Stomach (tissue), 9 donors: ENCODE measurements around the gene SIRT1. TPM values are rescaled to one million over a fixed set of nuclear protein-coding genes. Genes with fewer than 3 reads are reported as not detected.

Experiments used
- DNase-seq, 2 donors: peaks; one replicate each; pipeline versions ENCODE4 v3.0.0 to v3.0.0-alpha.2; 2013 to 2019
- H3K27ac ChIP-seq, 5 donors: fragments of 200-600 bp in 4 of 5; sonication (generic) in 4 of 5; one replicate each; pipeline ENCODE4 v1.5.1; 2013 to 2019; ENCODE audit warnings: mild to moderate bottlenecking in 1 of 5, moderate library complexity in 1 of 5
- H3K27me3 ChIP-seq, 3 donors: fragments of 200-600 bp; sonication (generic); one replicate each; pipeline ENCODE4 v1.5.1; 2017 to 2019; ENCODE audit warnings: mixed run types in 1 of 3
- H3K36me3 ChIP-seq, 4 donors: fragments of 200-600 bp; sonication (generic); 1 replicate in 3 of 4; 2 replicates in 1 of 4; pipeline ENCODE4 v1.5.1; 2016 to 2019
- H3K4me1 ChIP-seq, 4 donors: fragments of 200-600 bp; sonication (generic); one replicate each; pipeline ENCODE4 v1.5.1; 2016 to 2019
- H3K4me3 ChIP-seq, 4 donors: fragments of 200-600 bp; sonication (generic) in 3 of 4; one replicate each; pipeline ENCODE4 v1.5.1; 2016 to 2019; ENCODE audit warnings: mild to moderate bottlenecking in 1 of 4
- H3K9me3 ChIP-seq, 4 donors: fragments of 200-600 bp; sonication (generic); one replicate each; pipeline ENCODE4 v1.5.1; 2016 to 2019
- CTCF ChIP-seq, 7 experiments: fragments of 450-650 bp in 4 of 7; fragments of 200-600 bp in 3 of 7; sonication (generic) in 3 of 7; IDR thresholded peaks; one replicate each; pipeline ENCODE4 v1.5.1; 2016 to 2019; ENCODE audit warnings: antibody characterized with exemption in 7 of 7, control low read depth in 2 of 7, mild to moderate bottlenecking in 1 of 7
- EP300 ChIP-seq: sonication (generic); formaldehyde crosslinking; IDR thresholded peaks from one replicate; pipeline ENCODE4 v1.6.1; 2017; ENCODE audit warnings: antibody characterized with exemption
- POLR2A ChIP-seq, 4 donors: fragments of 450-650 bp; IDR thresholded peaks; one replicate each; pipeline ENCODE4 v1.6.1; 2016; ENCODE audit warnings: antibody characterized with exemption in 4 of 4, control low read depth in 2 of 4, mild to moderate bottlenecking in 1 of 4, moderate library complexity in 1 of 4
- POLR2AphosphoS5 ChIP-seq, 3 donors: sonication (generic); formaldehyde crosslinking; IDR thresholded peaks; one replicate each; pipeline ENCODE4 v1.6.1; 2016; ENCODE audit warnings: antibody characterized with exemption in 3 of 3
- WGBS, 5 donors: extraction: QIAGEN DNeasy Blood & Tissue Kit in 3 of 5; methylation state at CpG; one replicate each; pipeline versions ENCODE4 v1.1.5 to v1.1.7; 2013 to 2018; 5-methylcytosine and 5-hydroxymethylcytosine counted together
- intact Hi-C: fragments of 100-400 bp; cut with DNase I; formaldehyde crosslinking; loops from one replicate; pipeline ENCODE4 v1.15.1; 2023; ENCODE audit warnings: low total_unique reads
- polyA plus RNA-seq, 3 donors: library from polyadenylated mRNA; stranded (reverse); fragments of 200-250 nt; gene quantifications; one replicate each; pipeline ENCODE4 v1.2.3, GENCODE V29; 2013
- total RNA-seq, 5 donors: library from RNA; depleted of rRNA; stranded (reverse); fragments of >200 nt; gene quantifications; one replicate each; pipeline versions ENCODE4 v1.1.0 to v1.2.3, GENCODE V29; 2014 to 2016
- donor health status: healthy with polysubstance abuse.
- donor health status: Bipolar disorder and iron deficiency.
- donor health status: healthy.

The SIRT1 gene
- total and polyA plus RNA-seq, 8 donors: 7.7 to 41.4 (median 17.0) TPM

DNA sequence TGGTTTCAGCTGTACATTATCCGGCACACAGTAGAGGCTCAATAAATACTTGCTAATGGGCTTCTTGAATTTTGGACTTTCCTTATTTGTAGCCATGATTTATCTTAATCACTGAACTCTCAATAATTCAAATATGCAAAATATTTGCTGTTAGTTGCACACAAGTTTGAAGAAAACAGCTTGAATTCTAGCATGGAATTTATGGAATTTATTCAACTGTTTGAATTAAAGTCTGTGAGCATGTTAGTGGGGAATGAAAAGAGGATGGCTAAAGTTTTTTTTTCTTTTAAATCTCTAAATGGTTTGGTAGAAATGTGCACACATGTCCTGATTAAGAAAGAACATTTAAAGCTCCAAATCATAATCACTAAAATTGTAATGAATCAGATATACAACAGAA lies 42.5 kb downstream of the SIRT1 start:
- H3K4me1 ChIP-seq: no peaks in the 10 kb centered on the region
- H3K27ac ChIP-seq: no peak overlapping the region
- WGBS, 5 donors: 94 to 98% (median 96%) methylated on average over 1 of the region's 1 CpG
- no peaks in the 10 kb centered on the region for H3K9me3 ChIP-seq
- DNase-seq: no peak
- intact Hi-C loops: no loop called here
- H3K36me3 ChIP-seq: peaks cover 21 to 89% (median 84%) of the 10 kb centered on the region in 4 donors
- no peak overlapping the region for H3K4me3 ChIP-seq
- TF ChIP-seq POLR2AphosphoS5 (IDR thresholded peaks at IDR 0.05) (no peak), CTCF (IDR thresholded peaks at IDR 0.05) (no peak), EP300 (no peak), POLR2A (IDR thresholded peaks at IDR 0.05) (no peak)
- H3K27me3 ChIP-seq: no peaks in the 10 kb centered on the region

DNA sequence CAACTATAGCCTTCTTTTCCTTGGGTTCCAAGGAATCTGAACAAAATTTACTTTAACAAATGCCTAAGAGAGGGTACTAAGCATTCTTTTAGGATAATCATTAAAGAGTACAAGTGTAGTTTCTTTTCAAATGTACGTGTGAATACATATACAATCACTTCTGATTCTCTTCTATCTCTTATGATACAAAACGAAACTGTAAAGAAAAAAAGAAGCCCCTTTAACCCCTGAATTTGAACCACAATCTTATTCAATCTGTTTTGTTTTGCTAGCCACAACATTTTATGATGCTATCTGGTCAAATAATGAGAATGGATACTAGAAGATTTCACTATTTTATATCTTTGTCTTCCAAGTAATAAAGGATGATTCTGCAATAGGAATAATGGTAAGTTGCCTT lies 48.7 kb downstream of the SIRT1 start:
- Histone ChIP-seq H3K4me3 (no peak overlapping the region), H3K4me1 (no peaks in the 10 kb centered on the region), H3K9me3 (no peaks in the 10 kb centered on the region), H3K27me3 (no peaks in the 10 kb centered on the region), H3K36me3 (peaks cover 29 to 94% (median 83%) of the 10 kb centered on the region in 4 donors), H3K27ac (no peak overlapping the region)
- no peak for TF ChIP-seq POLR2A (IDR thresholded peaks at IDR 0.05)
- TF ChIP-seq CTCF (IDR thresholded peaks at IDR 0.05): no peak
- TF ChIP-seq POLR2AphosphoS5 (IDR thresholded peaks at IDR 0.05): no peak
- no peak for TF ChIP-seq EP300
- no peak for DNase-seq
- 79 to 89% (median 86%) methylated on average over 2 of the region's 2 CpGs for WGBS, 5 donors
- intact Hi-C loops: no loop called here

DNA sequence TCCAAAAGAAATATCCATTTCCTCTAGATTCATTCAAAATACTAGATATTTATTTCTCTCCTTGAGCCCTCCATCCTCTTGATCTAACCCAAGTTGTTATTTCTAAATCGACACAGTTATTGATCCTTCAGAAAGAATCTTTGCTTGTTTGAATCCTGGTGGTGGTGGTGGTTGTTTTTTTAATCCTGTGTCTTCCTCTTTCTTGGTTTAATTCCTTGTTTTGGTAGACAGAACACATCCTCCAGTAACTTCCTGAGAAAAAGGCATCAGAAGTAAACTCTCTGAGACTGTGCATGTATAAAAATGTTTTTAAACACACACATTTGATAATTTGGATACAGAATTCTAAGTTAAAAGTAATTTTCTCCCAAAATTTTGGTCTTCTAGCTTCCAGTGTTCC lies 49.9 kb downstream of the SIRT1 start:
- H3K27ac ChIP-seq: no peak overlapping the region
- TF ChIP-seq EP300: no peak
- TF ChIP-seq POLR2A (IDR thresholded peaks at IDR 0.05): no peak
- TF ChIP-seq CTCF (IDR thresholded peaks at IDR 0.05): no peak
- no peak for TF ChIP-seq POLR2AphosphoS5 (IDR thresholded peaks at IDR 0.05)
- H3K36me3 ChIP-seq: peaks cover 26 to 96% (median 86%) of the 10 kb centered on the region in 4 donors
- H3K9me3 ChIP-seq: no peaks in the 10 kb centered on the region
- DNase-seq: no peak
- H3K27me3 ChIP-seq: no peaks in the 10 kb centered on the region
- intact Hi-C loops: no loop called here
- H3K4me3 ChIP-seq: no peak overlapping the region
- 87 to 97% (median 89%) methylated on average over 1 of the region's 1 CpG for WGBS, 5 donors
- H3K4me1 ChIP-seq: no peaks in the 10 kb centered on the region

GRCh38 chr10:67935223-67935622 lies 50.8 kb downstream of the SIRT1 start:
- Histone ChIP-seq H3K36me3 (peaks cover 26 to 95% (median 86%) of the 10 kb centered on the region in 4 donors), H3K4me3 (no peak overlapping the region)
- WGBS, 5 donors: 94 to 97% (median 96%) methylated on average over 8 to 9 of the region's 9 CpGs

More at GRCh38 chr10:67935223-67935622, 50.8 kb downstream of the SIRT1 start:
- H3K27ac ChIP-seq: no peak overlapping the region
- no peak for DNase-seq
- no peaks in the 10 kb centered on the region for H3K9me3 ChIP-seq
- no peak for TF ChIP-seq POLR2AphosphoS5 (IDR thresholded peaks at IDR 0.05)
- no peak for TF ChIP-seq POLR2A (IDR thresholded peaks at IDR 0.05)
- no peak for TF ChIP-seq CTCF (IDR thresholded peaks at IDR 0.05)
- no peak for TF ChIP-seq EP300
- intact Hi-C loops: no loop called here
- no peaks in the 10 kb centered on the region for H3K4me1 ChIP-seq
- no peaks in the 10 kb centered on the region for H3K27me3 ChIP-seq
